Mucosa of descending colon (tissue), 3 donors: ENCODE data around the gene LARGE1. TPM values are rescaled to one million over a fixed set of nuclear protein-coding genes. Genes with fewer than 3 reads are reported as not detected.
A peak's percentile ranks its signal among the peaks of the same experiment; 100 is the strongest.

Experiments used
- ATAC-seq: fragments of 200-7000 bp; cut with Tn5 transposase; one replicate; pipeline ENCODE4 v1.9.1; 2020; ENCODE audit warnings: mild to moderate bottlenecking, moderate library complexity
- DNase-seq, 3 donors: peaks; one replicate each; pipeline ENCODE4 v3.0.0-alpha.2; 2020
- H3K36me3 ChIP-seq: fragments of 200-600 bp; one replicate; pipeline ENCODE4 v1.8.0; 2021; ENCODE audit warnings: low read depth, mild to moderate bottlenecking
- H3K4me1 ChIP-seq: fragments of 200-600 bp; one replicate; pipeline ENCODE4 v1.8.0; 2021; ENCODE audit warnings: low read depth, mild to moderate bottlenecking
- H3K4me3 ChIP-seq: fragments of 200-600 bp; one replicate; pipeline ENCODE4 v1.8.0; 2021; ENCODE audit warnings: mild to moderate bottlenecking
- H3K9me3 ChIP-seq: fragments of 200-600 bp; one replicate; pipeline ENCODE4 v1.8.0; 2021; ENCODE audit warnings: mild to moderate bottlenecking
- CTCF ChIP-seq: fragments of 200-600 bp; IDR thresholded peaks from one replicate; pipeline ENCODE4 v1.8.0; 2022; ENCODE audit warnings: antibody characterized with exemption, mild to moderate bottlenecking
- intact Hi-C, 2 donors: fragments of 100-400 bp; cut with DNase I in 1 of 2; cut with micrococcal nuclease in 1 of 2; formaldehyde crosslinking; loops; one replicate each; pipeline versions ENCODE4 v1.11.0 to v1.11.1; 2022; cut with DNase I, micrococcal nuclease
- total RNA-seq, 3 donors: library from RNA; stranded (reverse); fragmentation: NEBNext Ultra II Directional in 2 of 3; extraction: Animal tissue kit (Norgen Biotek cat#: 25700) in 2 of 3; gene quantifications; one replicate each; pipeline versions ENCODE4 v1.2.1 to v1.2.4, GENCODE V29; 2021 to 2023
- donor health status: DM: no; HTN: no; CAD: no; lungs with moderate emphysema.
- donor health status: DM: no; HTN: no; CAD: no.
- donor health status: DM: no; HTN: yes; CAD: no.

The LARGE1 gene
- total RNA-seq, 3 donors from 2014 or later, result 29.3 to 93.8 (median 67.7) TPM

- H3K9me3 ChIP-seq, result no peaks in the 10 kb centered on the region
- ATAC-seq (no peak), DNase-seq (no peak)
- no peak overlapping the region for H3K4me3 ChIP-seq
- intact Hi-C loops, result no loop called here
- H3K4me1 ChIP-seq, result no peaks in the 10 kb centered on the region
- no peaks in the 10 kb centered on the region for H3K36me3 ChIP-seq
- TF ChIP-seq CTCF, result no peak
Measured at GRCh38 chr22:33315117-33315516, 605.2 kb downstream of the LARGE1 start.

GRCh38 chr22:33314316-33314715 lies 606.0 kb downstream of the LARGE1 start:
- intact Hi-C loops, result no loop called here
- H3K4me3 ChIP-seq, result no peak overlapping the region
- TF ChIP-seq CTCF, result no peak
- no peak for ATAC-seq
- no peaks in the 10 kb centered on the region for H3K4me1 ChIP-seq
- H3K9me3 ChIP-seq, result no peaks in the 10 kb centered on the region
- H3K36me3 ChIP-seq, result no peaks in the 10 kb centered on the region
- no peak for DNase-seq

GRCh38 chr22:33303099-33303498 lies 617.2 kb downstream of the LARGE1 start:
- no peak for DNase-seq
- no peak overlapping the region for H3K4me3 ChIP-seq
- H3K4me1 ChIP-seq, result no peaks in the 10 kb centered on the region
- no peaks in the 10 kb centered on the region for H3K36me3 ChIP-seq
- no peak for TF ChIP-seq CTCF
- no peak for ATAC-seq
- intact Hi-C loops, result loop anchor here (2.0 to 10.0 kb wide), 2 partner anchors 276 to 802 kb away; no protein-coding TSS in a partner anchor
- H3K9me3 ChIP-seq, result no peaks in the 10 kb centered on the region

GRCh38 chr22:33302549-33302948 lies 617.7 kb downstream of the LARGE1 start:
- Histone ChIP-seq H3K4me1 (no peaks in the 10 kb centered on the region), H3K36me3 (no peaks in the 10 kb centered on the region), H3K9me3 (no peaks in the 10 kb centered on the region), H3K4me3 (no peak overlapping the region)
- ATAC-seq, result no peak
- intact Hi-C loops, result loop anchor here (2.0 to 10.0 kb wide), 2 partner anchors 276 to 802 kb away; no protein-coding TSS in a partner anchor
- DNase-seq, result no peak
- no peak for TF ChIP-seq CTCF

- DNase-seq (peak; percentile 75 to 93 (median 91)), ATAC-seq (peak; percentile 96)
- intact Hi-C loops, result loop anchor here (2.0 to 10.0 kb wide), 2 partner anchors 277 to 803 kb away; no protein-coding TSS in a partner anchor
- TF ChIP-seq CTCF, result peak; percentile 89
- H3K9me3 ChIP-seq, result no peaks in the 10 kb centered on the region
- H3K4me1 ChIP-seq, result no peaks in the 10 kb centered on the region
- H3K4me3 ChIP-seq, result no peak overlapping the region
- no peaks in the 10 kb centered on the region for H3K36me3 ChIP-seq
Measured at GRCh38 chr22:33302049-33302545, 618.2 kb downstream of the LARGE1 start.
